Gastroesophageal sphincter (tissue), 4 donors: ENCODE results near the gene DEPDC1B. TPM values are rescaled to one million over a fixed set of nuclear protein-coding genes. Genes with fewer than 3 reads are reported as not detected.
"Not testable (repeated sequence)": the region's sequence is repeated elsewhere in the genome, so short reads cannot be mapped to it uniquely, and the experiment has no call there.

Experiments used
- ATAC-seq: fragments of 150-250 bp; one replicate; pipeline ENCODE4 v1.9.1; 2016; ENCODE audit warnings: mild to moderate bottlenecking, moderate library complexity
- H3K27ac ChIP-seq, 4 donors: fragments of 200-600 bp; sonication (generic) in 3 of 4; 1 replicate in 3 of 4; 2 replicates in 1 of 4; pipeline ENCODE4 v1.5.1; 2016 to 2019
- H3K27me3 ChIP-seq: fragments of 200-600 bp; sonication (generic); one replicate; pipeline ENCODE4 v1.5.1; 2019
- H3K36me3 ChIP-seq, 2 donors: fragments of 200-600 bp; sonication (generic); one replicate each; pipeline ENCODE4 v1.5.1; 2019; ENCODE audit warnings: control low read depth in 1 of 2
- H3K4me1 ChIP-seq, 3 donors: fragments of 200-600 bp; sonication (generic); 1 replicate in 2 of 3; 2 replicates in 1 of 3; pipeline ENCODE4 v1.5.1; 2016 to 2019; ENCODE audit warnings: control low read depth in 2 of 3
- H3K4me3 ChIP-seq, 2 donors: fragments of 200-600 bp; sonication (generic); one replicate each; pipeline ENCODE4 v1.5.1; 2019; ENCODE audit warnings: mild to moderate bottlenecking in 1 of 2, moderate library complexity in 1 of 2
- H3K9me3 ChIP-seq, 3 donors: fragments of 200-600 bp; sonication (generic); one replicate each; pipeline ENCODE4 v1.5.1; 2017 to 2019; ENCODE audit warnings: control low read depth in 2 of 3
- EP300 ChIP-seq: sonication (generic); formaldehyde crosslinking; IDR thresholded peaks from one replicate; pipeline ENCODE4 v1.6.1; 2017; ENCODE audit warnings: antibody characterized with exemption, mild to moderate bottlenecking
- POLR2A ChIP-seq, 2 donors: fragments of 450-650 bp; IDR thresholded peaks; one replicate each; pipeline ENCODE4 v1.6.1; 2017; ENCODE audit warnings: antibody characterized with exemption in 2 of 2, mild to moderate bottlenecking in 2 of 2, moderate library complexity in 1 of 2
- POLR2AphosphoS5 ChIP-seq: sonication (generic); formaldehyde crosslinking; IDR thresholded peaks from one replicate; pipeline ENCODE4 v1.6.1; 2017; ENCODE audit warnings: antibody characterized with exemption
- WGBS, 2 donors: methylation state at CpG; one replicate each; pipeline ENCODE4 v1.1.5; 2018; ENCODE audit warnings: low coverage in 1 of 2; 5-methylcytosine and 5-hydroxymethylcytosine counted together
- total RNA-seq, 4 donors: library from RNA; depleted of rRNA; stranded (reverse); fragments of >200 nt; gene quantifications; one replicate each; pipeline ENCODE4 v1.1.0, GENCODE V29; 2016
- TF ChIP-seq, protein P1 (sequence below), 4 experiments: fragments of 200-600 bp in 2 of 4; fragments of 450-650 bp in 2 of 4; sonication (generic) in 1 of 4; IDR thresholded peaks; one replicate each; pipeline ENCODE4 v1.5.1; 2017 to 2019; ENCODE audit warnings: antibody characterized with exemption in 4 of 4, mild to moderate bottlenecking in 2 of 4, moderate library complexity in 2 of 4

DEPDC1B gene
- total RNA-seq, 4 donors from 2014 or later: 0.62 to 0.69 TPM; not detected in 2

DNA sequence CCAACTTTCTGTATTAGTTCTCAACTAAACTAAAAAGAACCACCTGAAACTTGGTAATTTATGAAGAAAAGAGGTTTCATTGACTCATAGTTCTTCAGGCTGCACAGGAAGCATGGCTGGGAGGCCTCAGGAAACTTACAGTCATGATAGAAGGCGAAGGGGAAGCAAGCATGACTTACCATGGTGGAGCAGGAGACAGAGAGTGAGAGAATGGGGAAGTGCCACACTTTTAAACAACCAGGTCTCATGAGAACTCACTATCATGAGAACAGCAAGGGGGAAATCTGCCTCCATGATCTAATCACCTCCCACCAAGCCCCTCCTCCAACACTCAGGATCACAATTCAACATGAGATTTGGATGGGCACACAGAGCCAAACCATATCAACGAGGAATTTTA, 123.5 kb downstream of the DEPDC1B start:
- WGBS, 2 donors: 100% methylated on average over 1 of the region's 2 CpGs
- H3K4me1 ChIP-seq: no peaks in the 10 kb centered on the region
- no peak for ATAC-seq
- no peaks in the 10 kb centered on the region for H3K27me3 ChIP-seq
- H3K36me3 ChIP-seq: no peaks in the 10 kb centered on the region
- H3K27ac ChIP-seq: no peak overlapping the region
- no peak overlapping the region for H3K4me3 ChIP-seq
- no peak for TF ChIP-seq EP300
- TF ChIP-seq, protein P1, sequence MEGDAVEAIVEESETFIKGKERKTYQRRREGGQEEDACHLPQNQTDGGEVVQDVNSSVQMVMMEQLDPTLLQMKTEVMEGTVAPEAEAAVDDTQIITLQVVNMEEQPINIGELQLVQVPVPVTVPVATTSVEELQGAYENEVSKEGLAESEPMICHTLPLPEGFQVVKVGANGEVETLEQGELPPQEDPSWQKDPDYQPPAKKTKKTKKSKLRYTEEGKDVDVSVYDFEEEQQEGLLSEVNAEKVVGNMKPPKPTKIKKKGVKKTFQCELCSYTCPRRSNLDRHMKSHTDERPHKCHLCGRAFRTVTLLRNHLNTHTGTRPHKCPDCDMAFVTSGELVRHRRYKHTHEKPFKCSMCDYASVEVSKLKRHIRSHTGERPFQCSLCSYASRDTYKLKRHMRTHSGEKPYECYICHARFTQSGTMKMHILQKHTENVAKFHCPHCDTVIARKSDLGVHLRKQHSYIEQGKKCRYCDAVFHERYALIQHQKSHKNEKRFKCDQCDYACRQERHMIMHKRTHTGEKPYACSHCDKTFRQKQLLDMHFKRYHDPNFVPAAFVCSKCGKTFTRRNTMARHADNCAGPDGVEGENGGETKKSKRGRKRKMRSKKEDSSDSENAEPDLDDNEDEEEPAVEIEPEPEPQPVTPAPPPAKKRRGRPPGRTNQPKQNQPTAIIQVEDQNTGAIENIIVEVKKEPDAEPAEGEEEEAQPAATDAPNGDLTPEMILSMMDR (IDR thresholded peaks at IDR 0.05): no peak
- no peak for TF ChIP-seq POLR2A (IDR thresholded peaks at IDR 0.05)
- no peak for TF ChIP-seq POLR2AphosphoS5
- H3K9me3 ChIP-seq: peaks cover 0 to 16% (median 0%) of the 10 kb centered on the region in 3 donors

DNA sequence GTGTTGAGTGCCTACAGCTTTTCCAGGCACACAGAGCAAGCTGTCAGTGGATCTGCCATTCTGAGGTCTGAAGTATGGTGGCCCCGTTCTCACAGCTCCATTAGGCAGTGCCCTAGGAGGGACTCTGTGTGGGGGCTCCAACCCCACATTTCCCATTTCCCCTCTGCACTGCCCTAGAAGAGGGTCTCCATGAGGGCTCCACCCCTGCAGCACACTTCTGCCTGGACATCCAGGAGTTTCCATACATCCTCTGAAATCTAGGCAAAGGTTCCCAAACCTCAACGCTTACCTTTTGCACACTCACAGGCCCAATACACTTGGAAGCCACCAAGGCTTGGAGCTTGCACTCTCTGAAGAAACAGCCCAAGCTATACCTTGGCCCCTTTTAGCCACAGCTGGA, 131.3 kb downstream of the DEPDC1B start:
- no peaks in the 10 kb centered on the region for H3K36me3 ChIP-seq
- no peaks in the 10 kb centered on the region for H3K4me1 ChIP-seq
- H3K27me3 ChIP-seq: no peaks in the 10 kb centered on the region
- 100% methylated on average over 1 of the region's 2 CpGs; no CpG with 5 or more reads in 1 of the 2 donors for WGBS, 2 donors
- no peak overlapping the region for H3K4me3 ChIP-seq
- H3K9me3 ChIP-seq: peaks cover 0 to 10% (median 0%) of the 10 kb centered on the region in 3 donors
- H3K27ac ChIP-seq: no peak overlapping the region
- ATAC-seq: no peak
- TF ChIP-seq, protein P1 (IDR thresholded peaks at IDR 0.05): no peak
- TF ChIP-seq EP300: no peak
- no peak for TF ChIP-seq POLR2AphosphoS5
- TF ChIP-seq POLR2A (IDR thresholded peaks at IDR 0.05): no peak

DNA sequence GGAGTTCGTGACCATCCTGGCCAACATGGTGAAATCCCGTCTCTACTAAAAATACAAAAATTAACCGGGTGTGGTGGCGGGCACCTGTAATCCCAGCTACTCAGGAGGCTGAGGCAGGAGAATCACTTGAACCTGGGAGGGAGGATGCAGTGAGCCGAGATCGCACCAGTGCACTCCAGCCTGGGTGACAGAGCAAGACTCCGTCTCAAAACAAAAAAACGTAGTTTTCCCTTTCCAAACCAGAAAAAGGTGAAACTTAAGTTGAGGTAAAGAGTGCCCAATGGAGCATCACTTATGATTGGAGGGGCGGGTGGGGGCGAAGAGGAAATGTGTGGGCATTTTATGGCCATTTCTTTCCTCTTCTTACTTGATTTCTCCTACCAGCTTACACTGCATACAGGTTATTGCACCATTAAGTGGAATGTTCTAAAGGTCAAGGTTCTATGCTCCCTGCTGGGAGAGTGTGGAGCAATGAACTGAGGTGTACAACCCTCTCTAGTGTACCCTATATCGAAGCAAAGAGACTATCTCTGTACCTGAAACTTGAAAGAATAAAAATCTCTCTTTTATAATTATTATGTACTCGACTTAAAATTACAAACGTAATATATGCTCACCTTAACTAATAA, 136.2 kb downstream of the DEPDC1B start:
- Histone ChIP-seq H3K36me3 (no peaks in the 10 kb centered on the region), H3K27me3 (no peaks in the 10 kb centered on the region), H3K4me3 (no peak overlapping the region), H3K9me3 (peaks cover 0 to 6% (median 0%) of the 10 kb centered on the region in 3 donors), H3K27ac (no peak overlapping the region), H3K4me1 (no peaks in the 10 kb centered on the region)
- WGBS, 2 donors: 94 to 98% methylated on average over 9 to 10 of the region's 13 CpGs
- no peak for ATAC-seq
- TF ChIP-seq EP300: no peak
- no peak for TF ChIP-seq POLR2A (IDR thresholded peaks at IDR 0.05)
- TF ChIP-seq, protein P1 (IDR thresholded peaks at IDR 0.05): no peak
- TF ChIP-seq POLR2AphosphoS5: no peak

DNA sequence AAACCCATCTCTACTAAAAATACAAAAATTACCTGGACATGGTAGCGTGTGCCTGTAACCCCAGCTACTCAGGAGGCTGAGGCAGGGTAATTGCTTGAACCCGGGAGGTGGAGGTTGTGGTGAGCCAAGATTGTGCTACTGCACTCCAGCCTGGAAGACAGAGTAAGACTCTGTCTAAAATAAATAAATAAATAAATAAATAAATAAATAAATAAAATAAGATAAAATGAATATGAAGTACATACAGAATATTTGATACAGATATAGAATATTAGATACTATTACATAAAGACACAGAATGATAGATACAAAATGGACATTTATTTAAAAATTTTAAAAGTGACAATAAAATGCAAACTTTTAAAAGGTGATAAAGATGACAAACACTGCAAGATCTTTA, 146.7 kb downstream of the DEPDC1B start:
- H3K27ac ChIP-seq: peak overlapping the region in 1 of 4 donors; percentile 83
- H3K4me1 ChIP-seq: peaks cover 0 to 15% (median 1%) of the 10 kb centered on the region in 3 donors
- H3K36me3 ChIP-seq, H3K9me3 ChIP-seq, H3K27me3 ChIP-seq, ATAC-seq, H3K4me3 ChIP-seq: not testable (repeated sequence)
- WGBS, 2 donors: 93% methylated on average over 2 of the region's 2 CpGs; no CpG with 5 or more reads in 1 of the 2 donors

DNA sequence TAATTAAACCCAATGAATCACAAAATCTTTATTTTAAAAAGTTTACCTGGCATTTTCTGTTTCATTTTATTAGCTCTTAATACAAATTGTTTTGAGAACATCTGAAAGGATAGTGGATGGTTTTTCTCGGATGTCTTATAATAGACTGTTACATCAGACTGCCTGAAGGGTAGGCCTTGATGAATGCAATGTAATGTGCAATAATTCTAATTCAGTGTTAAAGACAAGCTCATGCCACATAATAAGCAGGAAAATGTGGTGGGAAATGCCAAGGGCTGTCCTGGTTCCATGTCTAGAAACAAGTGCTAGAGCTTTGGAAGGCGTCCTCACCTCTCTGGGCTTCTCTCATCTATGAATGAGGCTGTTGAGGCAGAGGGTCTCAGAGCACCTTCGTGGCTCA, 148.1 kb downstream of the DEPDC1B start:
- Histone ChIP-seq H3K4me3 (no peak overlapping the region), H3K4me1 (peaks cover 0 to 26% (median 3%) of the 10 kb centered on the region in 3 donors), H3K27me3 (no peaks in the 10 kb centered on the region), H3K9me3 (no peaks in the 10 kb centered on the region), H3K36me3 (no peaks in the 10 kb centered on the region), H3K27ac (peak overlapping the region; percentile 70 to 84 (median 84))
- WGBS, 2 donors: 40 to 75% methylated on average over 3 of the region's 3 CpGs
- TF ChIP-seq, protein P1 (IDR thresholded peaks at IDR 0.05): no peak
- TF ChIP-seq POLR2AphosphoS5: peak; percentile 35
- TF ChIP-seq EP300: no peak
- no peak for ATAC-seq
